WTC11 (cell line): ENCODE measurements around the gene SF3B4.

Experiments used
- ARID4B ChIP-seq: sonication (generic); formaldehyde crosslinking; IDR thresholded peaks from 2 replicates; pipeline ENCODE4 v1.8.0; 2023; ENCODE audit warnings: missing genetic modification reagents, mild to moderate bottlenecking, borderline replicate concordance
- ATF1 ChIP-seq: sonication (generic); formaldehyde crosslinking; IDR thresholded peaks from 2 replicates; pipeline ENCODE4 v1.8.1; 2023; ENCODE audit warnings: mild to moderate bottlenecking, moderate library complexity, missing genetic modification reagents
- ATF2 ChIP-seq: sonication (generic); formaldehyde crosslinking; IDR thresholded peaks from 2 replicates; pipeline ENCODE4 v1.8.1; 2022; ENCODE audit warnings: low read depth, missing genetic modification reagents, borderline replicate concordance
- CREB1 ChIP-seq: sonication (generic); formaldehyde crosslinking; IDR thresholded peaks from 2 replicates; pipeline ENCODE4 v1.8.0; 2023; ENCODE audit warnings: mild to moderate bottlenecking, missing genetic modification reagents
- CTCF ChIP-seq: fragments of 200-600 bp; IDR thresholded peaks from 2 replicates; pipeline ENCODE4 v1.8.0; 2022; ENCODE audit warnings: antibody characterized with exemption
- E2F1 ChIP-seq: sonication (generic); formaldehyde crosslinking; IDR thresholded peaks from 2 replicates; pipeline ENCODE4 v1.8.0; 2022; ENCODE audit warnings: mild to moderate bottlenecking, missing genetic modification reagents
- E2F4 ChIP-seq: sonication (generic); formaldehyde crosslinking; IDR thresholded peaks from 2 replicates; pipeline ENCODE4 v1.8.1; 2022; ENCODE audit warnings: low read depth, mild to moderate bottlenecking, moderate library complexity, missing genetic modification reagents, borderline replicate concordance
- MAX ChIP-seq: sonication (generic); formaldehyde crosslinking; IDR thresholded peaks from 2 replicates; pipeline ENCODE4 v1.8.0; 2022; ENCODE audit warnings: mild to moderate bottlenecking, missing genetic modification reagents
- NFYB ChIP-seq: sonication (generic); formaldehyde crosslinking; conservative IDR thresholded peaks from 2 replicates; pipeline ENCODE4 v1.8.0; 2022; ENCODE audit warnings: low read depth, missing genetic modification reagents
- NR2C2 ChIP-seq: sonication (generic); formaldehyde crosslinking; IDR thresholded peaks from 2 replicates; pipeline ENCODE4 v1.8.0; 2022; ENCODE audit warnings: mild to moderate bottlenecking, missing genetic modification reagents
- NR3C1 ChIP-seq: sonication (generic); formaldehyde crosslinking; conservative IDR thresholded peaks from 2 replicates; pipeline ENCODE4 v1.8.1; 2023; ENCODE audit warnings: low read depth, mild to moderate bottlenecking, missing genetic modification reagents
- ZNF121 ChIP-seq: sonication (generic); formaldehyde crosslinking; IDR thresholded peaks from 2 replicates; pipeline ENCODE4 v1.8.0; 2023; ENCODE audit warnings: missing genetic modification reagents
- ZNF317 ChIP-seq: sonication (generic); formaldehyde crosslinking; IDR thresholded peaks from 2 replicates; pipeline ENCODE4 v1.8.1; 2023; ENCODE audit warnings: low read depth, mild to moderate bottlenecking, moderate library complexity, missing genetic modification reagents, borderline replicate concordance
- ZSCAN18 ChIP-seq: fragments of 250-450 bp; sonication (Bioruptor Pico); IDR thresholded peaks from 2 replicates; pipeline ENCODE4 v2.1.2; 2022; ENCODE audit warnings: mild to moderate bottlenecking, moderate library complexity

GRCh38 chr1:149883598-149884247 is 43.9 kb downstream of the SF3B4 start:
- TF ChIP-seq CTCF (no peak), ZNF317 (CRISPR knock-in tag) (no peak), ZSCAN18 (CRISPR knock-in tag) (no peak), E2F4 (no peak), E2F1 (CRISPR knock-in tag) (no peak), CREB1 (CRISPR knock-in tag) (no peak), NR3C1 (no peak), MAX (CRISPR knock-in tag) (no peak), ZNF121 (CRISPR knock-in tag) (no peak), ATF2 (CRISPR knock-in tag) (no peak), ARID4B (no peak), NR2C2 (CRISPR knock-in tag) (no peak), ATF1 (CRISPR knock-in tag) (no peak), NFYB (CRISPR knock-in tag) (no peak)
